ENCODE data around the gene ADARB2. TPM values are rescaled to one million over a fixed set of nuclear protein-coding genes. Genes with fewer than 3 reads are reported as not detected.
"Not testable (repeated sequence)": the region's sequence is repeated elsewhere in the genome, so short reads cannot be mapped to it uniquely, and the experiment has no call there.

Gene ADARB2
- polyA plus RNA-seq, 3 donors, result not detected

DNA sequence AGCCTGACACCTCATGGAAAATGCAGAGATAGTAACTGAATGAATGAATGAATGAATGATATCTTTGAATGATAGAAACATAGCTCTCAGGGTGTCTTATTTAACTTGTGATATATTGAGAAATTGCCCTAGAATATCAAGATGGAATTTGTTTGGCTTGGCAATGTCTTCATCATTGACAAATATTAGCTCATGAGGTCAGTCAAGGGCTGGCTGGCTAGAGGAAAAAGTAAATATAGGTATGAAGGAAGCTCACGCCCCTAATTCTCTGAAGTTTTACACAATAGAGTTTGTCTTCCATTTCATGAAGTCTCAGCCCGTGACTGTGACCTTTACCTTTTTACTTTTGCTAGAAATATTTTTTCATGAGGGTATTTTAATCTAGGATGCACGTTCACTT is 305.2 kb downstream of the ADARB2 start:
- no peak overlapping the region for H3K27ac ChIP-seq (ENCODE audit: low read depth in 1 of 2, low read length in 2 of 2)
- H3K4me3 ChIP-seq (replicated peaks in 1 of 3; ENCODE audit: low read depth in 2 of 3, low read length in 3 of 3), result no peak overlapping the region
- H3K36me3 ChIP-seq (replicated peaks in 1 of 2; ENCODE audit: control insufficient read depth in 1 of 2, insufficient read depth in 2 of 2, low read length in 2 of 2), result no peaks in the 10 kb centered on the region
- H3K4me2 ChIP-seq (replicated peaks; ENCODE audit: extremely low read depth, low read length, poor library complexity, severe bottlenecking), result no peak overlapping the region
- no peaks in the 10 kb centered on the region for H3K79me2 ChIP-seq (ENCODE audit: insufficient read depth, low read length)
- Mint-ChIP-seq H3K4me1 (no peaks in the 10 kb centered on the region), H3K9me3 (peaks cover 4 to 19% (median 12%) of the 10 kb centered on the region in 7 donors), H3K27ac (no peak overlapping the region), H3K4me3 (no peak overlapping the region), H3K27me3 (ENCODE audit: low read depth in 3 of 3) (peaks cover 1 to 3% (median 2%) of the 10 kb centered on the region in 3 donors), H3K36me3 (no peaks in the 10 kb centered on the region)
- no peaks in the 10 kb centered on the region for H4K20me1 ChIP-seq (ENCODE audit: insufficient read depth, low read length)
- H2AFZ ChIP-seq (ENCODE audit: insufficient read depth, low read depth, low read length, poor library complexity, severe bottlenecking), result no peak overlapping the region
- H3K9ac ChIP-seq (ENCODE audit: insufficient read depth, low read length, poor library complexity, severe bottlenecking), result no peak overlapping the region
- intact Hi-C loops (cut with micrococcal nuclease), result no loop called here
- no CpG with 5 or more reads among the region's 3 CpGs for WGBS (ENCODE audit: insufficient coverage)
- no peaks in the 10 kb centered on the region for H3K4me1 ChIP-seq (ENCODE audit: control insufficient read depth in 1 of 2, insufficient read depth in 2 of 2, low read length in 2 of 2)
- no peak for DNase-seq
- H3K27me3 ChIP-seq (ENCODE audit: control insufficient read depth in 2 of 2, insufficient read depth in 2 of 2, low read length in 2 of 2), result no peaks in the 10 kb centered on the region
- TF ChIP-seq, protein P1, sequence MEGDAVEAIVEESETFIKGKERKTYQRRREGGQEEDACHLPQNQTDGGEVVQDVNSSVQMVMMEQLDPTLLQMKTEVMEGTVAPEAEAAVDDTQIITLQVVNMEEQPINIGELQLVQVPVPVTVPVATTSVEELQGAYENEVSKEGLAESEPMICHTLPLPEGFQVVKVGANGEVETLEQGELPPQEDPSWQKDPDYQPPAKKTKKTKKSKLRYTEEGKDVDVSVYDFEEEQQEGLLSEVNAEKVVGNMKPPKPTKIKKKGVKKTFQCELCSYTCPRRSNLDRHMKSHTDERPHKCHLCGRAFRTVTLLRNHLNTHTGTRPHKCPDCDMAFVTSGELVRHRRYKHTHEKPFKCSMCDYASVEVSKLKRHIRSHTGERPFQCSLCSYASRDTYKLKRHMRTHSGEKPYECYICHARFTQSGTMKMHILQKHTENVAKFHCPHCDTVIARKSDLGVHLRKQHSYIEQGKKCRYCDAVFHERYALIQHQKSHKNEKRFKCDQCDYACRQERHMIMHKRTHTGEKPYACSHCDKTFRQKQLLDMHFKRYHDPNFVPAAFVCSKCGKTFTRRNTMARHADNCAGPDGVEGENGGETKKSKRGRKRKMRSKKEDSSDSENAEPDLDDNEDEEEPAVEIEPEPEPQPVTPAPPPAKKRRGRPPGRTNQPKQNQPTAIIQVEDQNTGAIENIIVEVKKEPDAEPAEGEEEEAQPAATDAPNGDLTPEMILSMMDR (IDR thresholded peaks at IDR 0.05), result no peak
- peaks cover 0 to 10% of the 10 kb centered on the region in 2 donors for H3K9me3 ChIP-seq (replicated peaks in 1 of 2; ENCODE audit: control insufficient read depth in 1 of 2, insufficient read depth in 1 of 2, low read length in 2 of 2)

DNA sequence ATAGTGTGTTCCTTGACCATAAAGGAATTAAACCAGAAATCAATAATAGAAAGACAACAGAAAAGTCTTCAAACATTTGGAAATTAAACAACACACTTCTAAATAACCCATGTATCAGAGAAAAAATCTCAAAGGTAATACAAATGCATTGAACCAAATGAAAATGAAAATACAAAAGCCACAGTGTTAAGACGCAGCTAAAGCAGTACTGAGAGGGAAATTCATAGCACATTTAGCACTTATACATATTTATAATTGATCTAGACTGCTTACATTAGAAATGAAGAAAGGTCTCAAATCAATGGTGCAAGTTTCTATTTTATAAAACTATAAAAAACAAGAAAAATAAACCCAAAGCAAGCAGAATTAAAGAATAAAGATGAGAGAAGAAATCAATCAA is 306.1 kb downstream of the ADARB2 start:
- peaks cover 4 to 19% (median 12%) of the 10 kb centered on the region in 7 donors for H3K9me3 Mint-ChIP-seq
- DNase-seq, result no peak
- no peak overlapping the region for H3K4me3 Mint-ChIP-seq
- Histone ChIP-seq H3K27me3 (ENCODE audit: control insufficient read depth in 2 of 2, insufficient read depth in 2 of 2, low read length in 2 of 2) (no peaks in the 10 kb centered on the region), H3K27ac (ENCODE audit: low read depth in 1 of 2, low read length in 2 of 2) (no peak overlapping the region), H3K9ac (ENCODE audit: insufficient read depth, low read length, poor library complexity, severe bottlenecking) (no peak overlapping the region), H3K79me2 (ENCODE audit: insufficient read depth, low read length) (no peaks in the 10 kb centered on the region), H3K4me2 (replicated peaks; ENCODE audit: extremely low read depth, low read length, poor library complexity, severe bottlenecking) (no peak overlapping the region), H3K4me3 (replicated peaks in 1 of 3; ENCODE audit: low read depth in 2 of 3, low read length in 3 of 3) (no peak overlapping the region), H3K4me1 (ENCODE audit: control insufficient read depth in 1 of 2, insufficient read depth in 2 of 2, low read length in 2 of 2) (no peaks in the 10 kb centered on the region), H3K9me3 (replicated peaks in 1 of 2; ENCODE audit: control insufficient read depth in 1 of 2, insufficient read depth in 1 of 2, low read length in 2 of 2) (peaks cover 0 to 10% of the 10 kb centered on the region in 2 donors), H4K20me1 (ENCODE audit: insufficient read depth, low read length) (no peaks in the 10 kb centered on the region), H3K36me3 (replicated peaks in 1 of 2; ENCODE audit: control insufficient read depth in 1 of 2, insufficient read depth in 2 of 2, low read length in 2 of 2) (no peaks in the 10 kb centered on the region), H2AFZ (ENCODE audit: insufficient read depth, low read depth, low read length, poor library complexity, severe bottlenecking) (no peak overlapping the region)
- no CpG with 5 or more reads among the region's 1 CpG for WGBS (ENCODE audit: insufficient coverage)
- TF ChIP-seq, protein P1 (IDR thresholded peaks at IDR 0.05), result no peak
- no peak overlapping the region for H3K27ac Mint-ChIP-seq
- H3K27me3 Mint-ChIP-seq (ENCODE audit: low read depth in 3 of 3), result peaks cover 2 to 5% (median 3%) of the 10 kb centered on the region in 3 donors
- no peaks in the 10 kb centered on the region for H3K36me3 Mint-ChIP-seq
- no peaks in the 10 kb centered on the region for H3K4me1 Mint-ChIP-seq
- intact Hi-C loops (cut with micrococcal nuclease), result no loop called here

DNA sequence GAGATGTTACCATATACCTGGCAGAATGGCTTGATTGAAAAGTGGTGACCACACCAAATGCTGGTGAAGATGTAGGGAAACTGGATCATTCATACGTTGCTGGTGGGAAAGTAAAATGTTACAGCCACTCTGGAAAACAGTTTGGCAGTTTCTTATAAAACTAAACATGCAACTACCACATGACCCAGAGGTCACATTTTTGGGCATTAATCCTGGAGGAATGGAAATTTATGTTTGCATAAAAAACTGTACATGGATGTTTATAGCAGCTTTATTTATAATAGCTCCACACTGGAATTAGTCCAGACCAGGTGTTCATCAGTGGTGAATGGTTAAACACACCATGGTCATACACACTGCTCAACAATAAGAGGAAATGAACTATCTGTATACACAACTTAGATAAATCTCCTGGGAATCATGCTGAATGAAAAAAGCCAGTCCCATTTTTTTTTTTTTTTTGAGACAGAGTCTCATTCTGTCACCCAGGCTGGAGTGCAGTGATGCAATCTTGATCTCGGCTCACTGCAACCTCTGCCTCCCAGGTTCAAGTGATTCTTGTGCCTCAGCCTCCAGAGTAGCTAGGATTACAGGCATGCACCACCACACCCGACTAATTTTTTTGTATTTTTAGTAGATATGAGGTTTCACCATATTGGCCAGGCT is 309.7 kb downstream of the ADARB2 start:
- peaks cover 0 to 10% of the 10 kb centered on the region in 2 donors for H3K9me3 ChIP-seq (replicated peaks in 1 of 2; ENCODE audit: control insufficient read depth in 1 of 2, insufficient read depth in 1 of 2, low read length in 2 of 2)
- H3K4me3 ChIP-seq (replicated peaks in 1 of 3; ENCODE audit: low read depth in 2 of 3, low read length in 3 of 3); H3K27ac ChIP-seq (ENCODE audit: low read depth in 1 of 2, low read length in 2 of 2); H3K4me1 ChIP-seq (ENCODE audit: control insufficient read depth in 1 of 2, insufficient read depth in 2 of 2, low read length in 2 of 2); H4K20me1 ChIP-seq (ENCODE audit: insufficient read depth, low read length); H2AFZ ChIP-seq (ENCODE audit: insufficient read depth, low read depth, low read length, poor library complexity, severe bottlenecking); H3K4me2 ChIP-seq (replicated peaks; ENCODE audit: extremely low read depth, low read length, poor library complexity, severe bottlenecking); DNase-seq; intact Hi-C loops (cut with micrococcal nuclease); H3K36me3 Mint-ChIP-seq; H3K4me1 Mint-ChIP-seq; H3K9ac ChIP-seq (ENCODE audit: insufficient read depth, low read length, poor library complexity, severe bottlenecking); H3K36me3 ChIP-seq (replicated peaks in 1 of 2; ENCODE audit: control insufficient read depth in 1 of 2, insufficient read depth in 2 of 2, low read length in 2 of 2); H3K4me3 Mint-ChIP-seq; H3K27me3 ChIP-seq (ENCODE audit: control insufficient read depth in 2 of 2, insufficient read depth in 2 of 2, low read length in 2 of 2); H3K27ac Mint-ChIP-seq; H3K79me2 ChIP-seq (ENCODE audit: insufficient read depth, low read length): not testable (repeated sequence)
- peaks cover 2 to 12% (median 7%) of the 10 kb centered on the region in 3 donors for H3K27me3 Mint-ChIP-seq (ENCODE audit: low read depth in 3 of 3)
- 86% methylated on average over 1 of the region's 3 CpGs for WGBS (ENCODE audit: insufficient coverage)
- peaks cover 4 to 19% (median 14%) of the 10 kb centered on the region in 7 donors for H3K9me3 Mint-ChIP-seq
